ENCODE results near the gene PARD3B.

The PARD3B gene

GRCh38 chr2:205103699-205104098 lies 558.4 kb downstream of the PARD3B start:
- no peaks in the 10 kb centered on the region for H3K27me3 ChIP-seq (ENCODE audit: insufficient read depth, poor library complexity, severe bottlenecking)
- no peak for TF ChIP-seq CTCF (IDR thresholded peaks at IDR 0.05; ENCODE audit: insufficient read depth, low read length)
- TF ChIP-seq POLR2AphosphoS5 (IDR thresholded peaks at IDR 0.05; ENCODE audit: low read depth): no peak
- no peak for TF ChIP-seq SPI1 (IDR thresholded peaks at IDR 0.05; ENCODE audit: borderline replicate concordance, low read depth)
- TF ChIP-seq, protein P1, sequence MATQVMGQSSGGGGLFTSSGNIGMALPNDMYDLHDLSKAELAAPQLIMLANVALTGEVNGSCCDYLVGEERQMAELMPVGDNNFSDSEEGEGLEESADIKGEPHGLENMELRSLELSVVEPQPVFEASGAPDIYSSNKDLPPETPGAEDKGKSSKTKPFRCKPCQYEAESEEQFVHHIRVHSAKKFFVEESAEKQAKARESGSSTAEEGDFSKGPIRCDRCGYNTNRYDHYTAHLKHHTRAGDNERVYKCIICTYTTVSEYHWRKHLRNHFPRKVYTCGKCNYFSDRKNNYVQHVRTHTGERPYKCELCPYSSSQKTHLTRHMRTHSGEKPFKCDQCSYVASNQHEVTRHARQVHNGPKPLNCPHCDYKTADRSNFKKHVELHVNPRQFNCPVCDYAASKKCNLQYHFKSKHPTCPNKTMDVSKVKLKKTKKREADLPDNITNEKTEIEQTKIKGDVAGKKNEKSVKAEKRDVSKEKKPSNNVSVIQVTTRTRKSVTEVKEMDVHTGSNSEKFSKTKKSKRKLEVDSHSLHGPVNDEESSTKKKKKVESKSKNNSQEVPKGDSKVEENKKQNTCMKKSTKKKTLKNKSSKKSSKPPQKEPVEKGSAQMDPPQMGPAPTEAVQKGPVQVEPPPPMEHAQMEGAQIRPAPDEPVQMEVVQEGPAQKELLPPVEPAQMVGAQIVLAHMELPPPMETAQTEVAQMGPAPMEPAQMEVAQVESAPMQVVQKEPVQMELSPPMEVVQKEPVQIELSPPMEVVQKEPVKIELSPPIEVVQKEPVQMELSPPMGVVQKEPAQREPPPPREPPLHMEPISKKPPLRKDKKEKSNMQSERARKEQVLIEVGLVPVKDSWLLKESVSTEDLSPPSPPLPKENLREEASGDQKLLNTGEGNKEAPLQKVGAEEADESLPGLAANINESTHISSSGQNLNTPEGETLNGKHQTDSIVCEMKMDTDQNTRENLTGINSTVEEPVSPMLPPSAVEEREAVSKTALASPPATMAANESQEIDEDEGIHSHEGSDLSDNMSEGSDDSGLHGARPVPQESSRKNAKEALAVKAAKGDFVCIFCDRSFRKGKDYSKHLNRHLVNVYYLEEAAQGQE (IDR thresholded peaks at IDR 0.05; ENCODE audit: insufficient replicate concordance, low read depth): no peak
- no peak for TF ChIP-seq GABPA (IDR thresholded peaks at IDR 0.05; ENCODE audit: low read depth)
- DNase-seq (ENCODE audit: low read depth in 1 of 2, low spot score in 1 of 2): no peak
- H3K27ac ChIP-seq (replicated peaks): no peak overlapping the region
- no peak overlapping the region for H3K4me3 ChIP-seq (replicated peaks; ENCODE audit: insufficient read depth, low read length)

GRCh38 chr2:205107810-205108209 lies 562.5 kb downstream of the PARD3B start:
- no peak for DNase-seq (ENCODE audit: low read depth in 1 of 2, low spot score in 1 of 2)
- H3K4me3 ChIP-seq (replicated peaks; ENCODE audit: insufficient read depth, low read length): no peak overlapping the region
- no peak overlapping the region for H3K27ac ChIP-seq (replicated peaks)
- TF ChIP-seq SPI1 (IDR thresholded peaks at IDR 0.05; ENCODE audit: borderline replicate concordance, low read depth) (no peak), GABPA (IDR thresholded peaks at IDR 0.05; ENCODE audit: low read depth) (no peak), POLR2AphosphoS5 (IDR thresholded peaks at IDR 0.05; ENCODE audit: low read depth) (no peak), CTCF (IDR thresholded peaks at IDR 0.05; ENCODE audit: insufficient read depth, low read length) (no peak)
- TF ChIP-seq, protein P1 (IDR thresholded peaks at IDR 0.05; ENCODE audit: insufficient replicate concordance, low read depth): no peak
- no peaks in the 10 kb centered on the region for H3K27me3 ChIP-seq (ENCODE audit: insufficient read depth, poor library complexity, severe bottlenecking)

GRCh38 chr2:205115511-205115910 lies 570.2 kb downstream of the PARD3B start:
- DNase-seq (ENCODE audit: low read depth in 1 of 2, low spot score in 1 of 2): no peak
- Histone ChIP-seq H3K4me3 (replicated peaks; ENCODE audit: insufficient read depth, low read length) (no peak overlapping the region), H3K27me3 (ENCODE audit: insufficient read depth, poor library complexity, severe bottlenecking) (no peaks in the 10 kb centered on the region), H3K27ac (replicated peaks) (no peak overlapping the region)
- no peak for TF ChIP-seq SPI1 (IDR thresholded peaks at IDR 0.05; ENCODE audit: borderline replicate concordance, low read depth)
- no peak for TF ChIP-seq GABPA (IDR thresholded peaks at IDR 0.05; ENCODE audit: low read depth)
- no peak for TF ChIP-seq CTCF (IDR thresholded peaks at IDR 0.05; ENCODE audit: insufficient read depth, low read length)

DNA sequence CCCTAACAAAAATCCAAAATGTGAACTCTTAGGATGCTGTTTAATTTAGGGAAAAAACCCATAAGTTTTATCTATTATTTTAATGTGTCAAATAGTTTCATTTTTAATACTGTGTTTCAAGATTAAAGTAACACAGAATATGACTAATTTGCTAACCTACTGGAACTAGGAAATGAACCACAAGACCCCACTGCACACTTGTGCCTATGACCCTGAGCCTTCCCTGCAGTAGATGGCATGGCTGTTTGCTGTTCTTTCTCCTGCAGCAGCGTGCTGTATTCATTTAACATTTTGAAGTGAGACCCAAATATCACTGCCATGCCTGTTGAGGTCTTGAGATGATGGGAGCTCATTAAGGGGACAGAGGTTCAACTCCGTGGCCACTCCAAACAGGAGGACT lies 571.9 kb downstream of the PARD3B start:
- Histone ChIP-seq H3K4me3 (replicated peaks; ENCODE audit: insufficient read depth, low read length) (no peak overlapping the region), H3K27ac (replicated peaks) (no peak overlapping the region), H3K27me3 (ENCODE audit: insufficient read depth, poor library complexity, severe bottlenecking) (no peaks in the 10 kb centered on the region)
- DNase-seq (ENCODE audit: low read depth in 1 of 2, low spot score in 1 of 2): no peak
- TF ChIP-seq, protein P1 (IDR thresholded peaks at IDR 0.05; ENCODE audit: insufficient replicate concordance, low read depth): no peak
- TF ChIP-seq SPI1 (IDR thresholded peaks at IDR 0.05; ENCODE audit: borderline replicate concordance, low read depth) (no peak), GABPA (IDR thresholded peaks at IDR 0.05; ENCODE audit: low read depth) (no peak), CTCF (IDR thresholded peaks at IDR 0.05; ENCODE audit: insufficient read depth, low read length) (no peak), POLR2AphosphoS5 (IDR thresholded peaks at IDR 0.05; ENCODE audit: low read depth) (no peak)
